H1 (cell line): ENCODE data around the gene BBS9. TPM values are rescaled to one million over a fixed set of nuclear protein-coding genes. Genes with fewer than 3 reads are reported as not detected.

Source experiments
- CTCF ChIA-PET: fragments of 300-600 bp; sonication (Branson Sonifier 250); formaldehyde crosslinking; loops from one replicate; lab custom pipeline; 2021; ENCODE audit not compliant: partially characterized antibody; lab: Charles Lee
- POLR2A ChIA-PET: fragments of 300-600 bp; sonication (Branson Sonifier 250); formaldehyde crosslinking; loops from one replicate; lab custom pipeline; 2021; ENCODE audit warnings: inconsistent platforms; ENCODE audit not compliant: partially characterized antibody; lab: Charles Lee
- DNase-seq, 2 experiments: peaks; one replicate each; pipeline versions ENCODE4 v3.0.0 to v3.0.0-alpha.2; 2010 to 2022; ENCODE audit warnings: low spot score in 2 of 2, low read depth in 1 of 2, mixed read lengths in 1 of 2
- FAIRE-seq: peaks from 2 replicates; lab custom pipeline; 2011; peaks lifted over from hg19 to GRCh38; lab: Jason Lieb, UNC
- H2AFZ ChIP-seq: 2 replicates; pipeline ENCODE4 v1.8.1; 2012; ENCODE audit warnings: low read length, inconsistent platforms
- H2AK5ac ChIP-seq: 2 replicates; pipeline ENCODE4 v1.6.1; 2013; ENCODE audit warnings: low read depth, low read length
- H2BK120ac ChIP-seq: replicated peaks from 2 replicates; pipeline ENCODE3; 2013; ENCODE audit warnings: low read depth, low read length, inconsistent platforms
- H2BK12ac ChIP-seq: 2 replicates; pipeline ENCODE4 v1.6.1; 2013; ENCODE audit warnings: low read depth, low read length
- H2BK15ac ChIP-seq: 2 replicates; pipeline ENCODE4 v1.6.1; 2013; ENCODE audit warnings: low read length
- H2BK20ac ChIP-seq: 2 replicates; pipeline ENCODE4 v1.6.1; 2013; ENCODE audit warnings: low read length
- H2BK5ac ChIP-seq: 2 replicates; pipeline ENCODE4 v1.6.1; 2013; ENCODE audit warnings: low read depth, low read length
- H3K14ac ChIP-seq: 2 replicates; pipeline ENCODE4 v1.6.1; 2013; ENCODE audit warnings: inconsistent platforms; ENCODE audit not compliant: insufficient read length
- H3K18ac ChIP-seq: 2 replicates; pipeline ENCODE4 v1.6.1; 2013; ENCODE audit warnings: low read length; ENCODE audit errors: extremely low read depth
- H3K23ac ChIP-seq: 2 replicates; pipeline ENCODE4 v1.6.1; 2013; ENCODE audit warnings: inconsistent platforms; ENCODE audit not compliant: insufficient read length
- H3K23me2 ChIP-seq: 2 replicates; pipeline ENCODE4 v1.6.1; 2013; ENCODE audit warnings: low read depth, low read length
- H3K27ac ChIP-seq: 2 replicates; pipeline ENCODE4 v1.6.1; 2011; ENCODE audit warnings: low read depth, low read length, inconsistent platforms
- H3K27me3 ChIP-seq, 4 experiments: replicated peaks in 1 of 4; 1 replicate in 1 of 4; 2 replicates in 3 of 4; pipeline versions ENCODE4 v1.6.1 to v1.8.1; 2011 to 2013; ENCODE audit warnings: low read length in 3 of 4, mild to moderate bottlenecking in 3 of 4, inconsistent platforms in 2 of 4, mixed read lengths in 2 of 4, moderate library complexity in 1 of 4; ENCODE audit not compliant: control insufficient read depth in 3 of 4, insufficient read depth in 3 of 4; ENCODE audit errors: extremely low read depth in 1 of 4
- H3K36me3 ChIP-seq, 4 experiments: 2 replicates each; pipeline versions ENCODE4 v1.6.1 to v1.8.1; 2011 to 2013; ENCODE audit warnings: mild to moderate bottlenecking in 4 of 4, low read length in 3 of 4, moderate library complexity in 2 of 4, control low read depth in 1 of 4, inconsistent platforms in 1 of 4; ENCODE audit not compliant: insufficient read depth in 4 of 4, control insufficient read depth in 2 of 4
- H3K4ac ChIP-seq: replicated peaks from 2 replicates; pipeline ENCODE3; 2013; ENCODE audit warnings: low read length, low read depth, mixed read lengths, inconsistent platforms; ENCODE audit not compliant: insufficient read length
- H3K4me1 ChIP-seq, 4 experiments: replicated peaks in 1 of 4; 1 replicate in 1 of 4; 2 replicates in 3 of 4; pipeline versions ENCODE4 v1.6.1 to v1.8.1; 2011 to 2013; ENCODE audit warnings: low read length in 3 of 4, inconsistent platforms in 2 of 4, mixed read lengths in 1 of 4; ENCODE audit not compliant: insufficient read depth in 4 of 4, control insufficient read depth in 3 of 4
- H3K4me2 ChIP-seq, 2 experiments: 2 replicates each; pipeline versions ENCODE4 v1.6.1 to v1.8.1; 2011 to 2013; ENCODE audit warnings: low read depth in 2 of 2, low read length in 2 of 2, control low read depth in 1 of 2, inconsistent platforms in 1 of 2, mild to moderate bottlenecking in 1 of 2; ENCODE audit not compliant: insufficient read depth in 1 of 2
- H3K4me3 ChIP-seq, 4 experiments: fragments of 200-600, 300-600 bp in 1 of 4; sonication (generic), shearing (Covaris generic), sonication (Bioruptor Twin) in 1 of 4; 2 replicates each; pipeline versions ENCODE4 v1.5.1 to v1.8.1; 2011 to 2016; ENCODE audit warnings: low read length in 4 of 4, low read depth in 3 of 4, control low read depth in 2 of 4, inconsistent platforms in 2 of 4, mild to moderate bottlenecking in 2 of 4, mixed read lengths in 1 of 4, moderate library complexity in 1 of 4; ENCODE audit not compliant: insufficient read depth in 2 of 4; ENCODE audit errors: extremely low read depth in 1 of 4
- H3K56ac ChIP-seq: replicated peaks from 2 replicates; pipeline ENCODE3; 2013; ENCODE audit warnings: low read depth, mild to moderate bottlenecking, mixed read lengths, low read length, inconsistent platforms; ENCODE audit not compliant: insufficient read length
- H3K79me1 ChIP-seq: 2 replicates; pipeline ENCODE4 v1.6.1; 2013; ENCODE audit warnings: low read depth, low read length, control low read depth
- H3K79me2 ChIP-seq, 2 experiments: 2 replicates each; pipeline versions ENCODE4 v1.6.1 to v1.8.1; 2012 to 2013; ENCODE audit warnings: low read length in 2 of 2, mild to moderate bottlenecking in 2 of 2, inconsistent platforms in 1 of 2; ENCODE audit not compliant: insufficient read depth in 2 of 2, control insufficient read depth in 1 of 2
- H3K9ac ChIP-seq, 4 experiments: replicated peaks in 1 of 4; 1 replicate in 1 of 4; 2 replicates in 3 of 4; pipeline versions ENCODE4 v1.6.1 to v1.8.1; 2011 to 2013; ENCODE audit warnings: low read depth in 3 of 4, low read length in 3 of 4, control low read depth in 2 of 4, mild to moderate bottlenecking in 2 of 4, moderate library complexity in 2 of 4, inconsistent platforms in 1 of 4; ENCODE audit errors: extremely low read depth in 1 of 4
- H3K9me3 ChIP-seq, 2 experiments: 2 replicates each; pipeline versions ENCODE4 v1.6.1 to v1.8.1; 2012 to 2013; ENCODE audit warnings: mild to moderate bottlenecking in 2 of 2, moderate library complexity in 2 of 2, control low read depth in 1 of 2, inconsistent platforms in 1 of 2, low read depth in 1 of 2, low read length in 1 of 2, mixed read lengths in 1 of 2; ENCODE audit not compliant: insufficient read depth in 2 of 2
- H4K20me1 ChIP-seq, 2 experiments: replicated peaks in 1 of 2; 2 replicates each; pipeline versions ENCODE3 to v1.8.1; 2011 to 2013; ENCODE audit warnings: inconsistent platforms in 2 of 2, low read length in 2 of 2, mild to moderate bottlenecking in 1 of 2; ENCODE audit not compliant: insufficient read depth in 2 of 2, control insufficient read depth in 1 of 2
- H4K5ac ChIP-seq: 2 replicates; pipeline ENCODE4 v1.6.1; 2013; ENCODE audit warnings: low read length, low read depth, mixed read lengths, inconsistent platforms; ENCODE audit not compliant: insufficient read length
- H4K8ac ChIP-seq: 2 replicates; pipeline ENCODE4 v1.8.0; 2013; ENCODE audit warnings: mild to moderate bottlenecking, moderate library complexity, low read length, inconsistent platforms; ENCODE audit not compliant: insufficient read depth; ENCODE audit errors: extremely low read depth
- H4K91ac ChIP-seq: replicated peaks from 2 replicates; pipeline ENCODE3; 2013; ENCODE audit warnings: low read length, mixed read lengths, inconsistent platforms; ENCODE audit not compliant: insufficient read length
- ATF3 ChIP-seq: IDR thresholded peaks from 2 replicates; pipeline ENCODE4 v1.6.1; 2011; ENCODE audit warnings: low read depth, mild to moderate bottlenecking, low read length; ENCODE audit not compliant: insufficient read depth
- CBX8 ChIP-seq: fragments of 300-800, 300-1000 bp; sonication (generic); IDR thresholded peaks from 2 replicates; pipeline ENCODE4 v1.7.1; 2016; ENCODE audit warnings: low read depth, low read length, borderline replicate concordance
- NANOG ChIP-seq: IDR thresholded peaks from 2 replicates; pipeline ENCODE4 v1.6.1; 2011; ENCODE audit warnings: low read length, low read depth, mild to moderate bottlenecking, inconsistent platforms; ENCODE audit not compliant: insufficient read depth, poor library complexity, severe bottlenecking
- WGBS, 2 experiments: shearing (Covaris generic) in 1 of 2; methylation state at CpG; one replicate each; pipeline versions ENCODE4 v1.1.6 to v1.1.7; 2013 to 2015; ENCODE audit warnings: low lambda C conversion rate in 2 of 2, mixed read lengths in 2 of 2, inconsistent platforms in 1 of 2, low coverage in 1 of 2, missing lambda C conversion rate in 1 of 2; ENCODE audit not compliant: insufficient replicate concordance in 2 of 2, insufficient coverage in 1 of 2, insufficient read length in 1 of 2; ENCODE audit errors: extremely low coverage in 1 of 2, missing lambda C conversion rate in 1 of 2; 5-methylcytosine and 5-hydroxymethylcytosine counted together
- polyA plus RNA-seq, 7 experiments: library from polyadenylated mRNA; depleted of rRNA in 3 of 7; stranded (reverse) in 5 of 7; unstranded in 2 of 7; fragments of >200 nt in 5 of 7; fragments of 200-250 nt in 2 of 7; gene quantifications; 1 replicate in 5 of 7; 2 replicates in 1 of 7; 4 replicates in 1 of 7; pipeline versions ENCODE4 v1.2.1 to v1.2.3, GENCODE V29; 2011 to 2013; ENCODE audit warnings: missing spikeins in 2 of 7, mixed read lengths in 2 of 7
- total RNA-seq: library from RNA; stranded (reverse); fragmentation: NEBNext Ultra II Directional; extraction: Animal tissue kit (Norgen Biotek cat#: 25700); gene quantifications from 2 replicates; pipeline ENCODE4 v1.2.1, GENCODE V29; 2021

The BBS9 gene
- total and polyA plus RNA-seq, 2 of the 8 experiments (the other 6 are each of a cell fraction or from before 2014, with no cell fraction given): 22.3 to 37.0 TPM

GRCh38 chr7:33087858-33088257 is 41.5 kb upstream of the BBS9 start:
- Histone ChIP-seq H3K18ac (no peak overlapping the region), H3K4me2 (no peak overlapping the region), H3K56ac (no peak overlapping the region), H3K79me1 (no peaks in the 10 kb centered on the region), H3K79me2 (no peaks in the 10 kb centered on the region), H2BK120ac (no peak overlapping the region), H3K14ac (no peak overlapping the region), H3K4me1 (no peaks in the 10 kb centered on the region), H2BK20ac (no peak overlapping the region), H2AK5ac (no peak overlapping the region), H2AFZ (no peak overlapping the region), H3K36me3 (no peaks in the 10 kb centered on the region), H3K9ac (no peak overlapping the region), H3K4me3 (no peak overlapping the region), H3K23me2 (no peaks in the 10 kb centered on the region), H4K8ac (no peak overlapping the region), H3K23ac (no peak overlapping the region), H4K20me1 (no peaks in the 10 kb centered on the region), H3K27ac (no peak overlapping the region), H2BK5ac (no peak overlapping the region), H4K91ac (no peak overlapping the region), H3K9me3 (no peaks in the 10 kb centered on the region), H3K27me3 (no peaks in the 10 kb centered on the region), H4K5ac (no peak overlapping the region), H3K4ac (no peak overlapping the region), H2BK12ac (no peak overlapping the region), H2BK15ac (no peak overlapping the region)
- WGBS, 2 experiments: 90% methylated on average over 2 of the region's 2 CpGs; no CpG with 5 or more reads in 1 of the 2 experiments
- POLR2A ChIA-PET: no interaction called here
- CTCF ChIA-PET: no interaction called here
- TF ChIP-seq NANOG (no peak), ATF3 (no peak), CBX8 (no peak)
- FAIRE-seq (no peak), DNase-seq (no peak)
